ENCODE data around the gene ZNF268. TPM values are rescaled to one million over a fixed set of nuclear protein-coding genes. Genes with fewer than 3 reads are reported as not detected.

ZNF268 gene
- total RNA-seq, 2 donors from 2014 or later: 26.4 to 39.5 TPM

Other genes starting within 250 kb of the ZNF268 start
- gene ZNF605, start 225.2 kb upstream of the ZNF268 start, total RNA-seq: 10 to 100 TPM; 12.8 to 25.8 TPM
- gene ZNF26, start 195.1 kb upstream of the ZNF268 start, total RNA-seq: 10 to 100 TPM; 13.5 to 16.0 TPM
- 10 to 100 TPM; 50.2 to 52.6 TPM for gene ZNF84, start 144.0 kb upstream of the ZNF268 start, total RNA-seq
- 10 to 100 TPM; 19.0 to 20.9 TPM for gene ZNF140, start 100.6 kb upstream of the ZNF268 start, total RNA-seq
- 1 to 10 TPM; 3.7 to 3.9 TPM for gene ZNF891, start 51.2 kb upstream of the ZNF268 start, total RNA-seq
- 10 to 100 TPM; 12.0 to 16.4 TPM for gene ZNF10, start 50.9 kb upstream of the ZNF268 start, total RNA-seq
- not detected for gene ANHX, start 54.4 kb downstream of the ZNF268 start, total RNA-seq

All from endodermal cell (in vitro differentiated cells).